SU-DHL-6 (cell line): ENCODE measurements around the gene CDKN1B.

Source experiments
- EZH2phosphoT487 ChIP-seq: fragments of 200-600 bp; sonication (generic), shearing (Covaris generic); conservative IDR thresholded peaks from 2 replicates; pipeline ENCODE4 v1.6.1; 2018; ENCODE audit warnings: mild to moderate bottlenecking, antibody characterized with exemption, low read length, moderate library complexity, mixed read lengths
- TF ChIP-seq, protein P1 (sequence below): fragments of 200-600 bp; sonication (generic); IDR thresholded peaks from one replicate; pipeline ENCODE4 v1.5.1; 2017; ENCODE audit warnings: antibody characterized with exemption, mild to moderate bottlenecking, low read length, moderate library complexity; ENCODE audit not compliant: insufficient read depth, poor library complexity, severe bottlenecking

- TF ChIP-seq, protein P1, sequence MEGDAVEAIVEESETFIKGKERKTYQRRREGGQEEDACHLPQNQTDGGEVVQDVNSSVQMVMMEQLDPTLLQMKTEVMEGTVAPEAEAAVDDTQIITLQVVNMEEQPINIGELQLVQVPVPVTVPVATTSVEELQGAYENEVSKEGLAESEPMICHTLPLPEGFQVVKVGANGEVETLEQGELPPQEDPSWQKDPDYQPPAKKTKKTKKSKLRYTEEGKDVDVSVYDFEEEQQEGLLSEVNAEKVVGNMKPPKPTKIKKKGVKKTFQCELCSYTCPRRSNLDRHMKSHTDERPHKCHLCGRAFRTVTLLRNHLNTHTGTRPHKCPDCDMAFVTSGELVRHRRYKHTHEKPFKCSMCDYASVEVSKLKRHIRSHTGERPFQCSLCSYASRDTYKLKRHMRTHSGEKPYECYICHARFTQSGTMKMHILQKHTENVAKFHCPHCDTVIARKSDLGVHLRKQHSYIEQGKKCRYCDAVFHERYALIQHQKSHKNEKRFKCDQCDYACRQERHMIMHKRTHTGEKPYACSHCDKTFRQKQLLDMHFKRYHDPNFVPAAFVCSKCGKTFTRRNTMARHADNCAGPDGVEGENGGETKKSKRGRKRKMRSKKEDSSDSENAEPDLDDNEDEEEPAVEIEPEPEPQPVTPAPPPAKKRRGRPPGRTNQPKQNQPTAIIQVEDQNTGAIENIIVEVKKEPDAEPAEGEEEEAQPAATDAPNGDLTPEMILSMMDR = no peak
- TF ChIP-seq EZH2phosphoT487 = no peak
Measured at GRCh38 chr12:12720672-12721161, 3.5 kb downstream of the CDKN1B start.
